ENCODE measurements around the gene WDR54. TPM values are rescaled to one million over a fixed set of nuclear protein-coding genes. Genes with fewer than 3 reads are reported as not detected.
A peak's percentile ranks its signal among the peaks of the same experiment; 100 is the strongest.

WDR54 gene
- total and polyA plus RNA-seq, 2 donors (not counting 3 experiments of a cell fraction or from before 2014, with no cell fraction given) = 21.7 to 46.3 TPM

DNA sequence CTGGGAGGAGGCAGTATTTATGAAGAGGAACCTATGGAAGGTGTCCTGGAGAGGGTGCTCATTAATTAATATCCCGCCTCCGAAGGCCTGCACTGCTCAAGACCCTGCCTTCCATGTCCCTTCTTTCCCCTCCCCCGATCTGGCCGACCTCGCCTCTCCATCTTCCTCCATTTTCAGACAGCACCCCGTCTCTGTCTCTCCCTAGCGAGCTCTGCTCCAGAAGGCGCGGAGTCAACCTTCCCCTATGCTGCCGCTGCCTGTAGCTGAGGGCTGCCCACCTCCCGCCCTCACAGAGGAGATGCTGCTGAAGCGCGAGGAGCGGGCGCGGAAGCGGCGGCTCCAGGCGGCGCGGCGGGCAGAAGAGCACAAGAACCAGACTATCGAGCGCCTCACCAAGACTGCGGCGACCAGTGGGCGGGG, 35.6 kb downstream of the WDR54 start:
- H3K9me1 ChIP-seq (replicated peaks; ENCODE audit: control insufficient read depth, extremely low read depth, insufficient read depth, low read length) = no peaks in the 10 kb centered on the region
- H3K27me3 ChIP-seq (ENCODE audit: control insufficient read depth in 2 of 2, insufficient read depth in 2 of 2, low read length in 2 of 2) = peaks cover 0 to 4% of the 10 kb centered on the region in 2 experiments
- peaks cover 22% of the 10 kb centered on the region for H3K4me1 ChIP-seq (ENCODE audit: control insufficient read depth, extremely low read depth, insufficient read depth, low read length)
- DNase-seq (ENCODE audit: low read depth, low spot score) = peak; percentile 52
- no peaks in the 10 kb centered on the region for H4K20me1 ChIP-seq (replicated peaks; ENCODE audit: control insufficient read depth, extremely low read depth, insufficient read depth, low read length)
- peak overlapping the region; percentile 6 for H3K9ac ChIP-seq (replicated peaks; ENCODE audit: extremely low read depth, insufficient read depth, low read length)
- peaks cover 2% of the 10 kb centered on the region for H3K79me2 ChIP-seq (ENCODE audit: control insufficient read depth, insufficient read depth, low read length)
- peak overlapping the region in 2 of 3 experiments; percentile 40 to 59 for H3K4me3 ChIP-seq (replicated peaks in 1 of 3; ENCODE audit: insufficient read depth in 1 of 3, low read depth in 1 of 3, low read length in 3 of 3)
- dilution Hi-C loops (cut with MboI; ENCODE audit: extremely low pct_ligation_motif_present, low sequenced_read_pairs) (no loop called here), intact Hi-C loops (cut with micrococcal nuclease) (no loop called here)
- H3K9me3 ChIP-seq (replicated peaks; ENCODE audit: control insufficient read depth, insufficient read depth, low read length) = no peaks in the 10 kb centered on the region
- CTCF ChIA-PET = interaction anchor here (0.9 to 2.3 kb wide), 3 partner anchors 11 to 24 kb away, joined by 3 to 7 read pairs (median 3); no protein-coding TSS in a partner anchor
- H3K27ac ChIP-seq (ENCODE audit: insufficient read depth, low read depth, low read length) = no peak overlapping the region
- no TSS peak for BruUV-seq (replicated peaks)
- TF ChIP-seq GATA2 (IDR thresholded peaks at IDR 0.05; ENCODE audit: insufficient read depth, insufficient read length, low read depth, low read length) (no peak), FOS (IDR thresholded peaks at IDR 0.05; ENCODE audit: borderline replicate concordance, insufficient read depth, low read length) (no peak), JUN (IDR thresholded peaks at IDR 0.05; ENCODE audit: borderline replicate concordance, insufficient read depth, insufficient read length, low read depth) (no peak), EZH2 (IDR thresholded peaks at IDR 0.05; ENCODE audit: borderline replicate concordance, low read depth, low read length, severe bottlenecking) (no peak), MYC (IDR thresholded peaks at IDR 0.05; ENCODE audit: low read depth, low read length) (no peak), POLR2A (IDR thresholded peaks at IDR 0.05; ENCODE audit: low read depth, low read length) (no peak), POLR2AphosphoS5 (IDR thresholded peaks at IDR 0.05; ENCODE audit: insufficient read depth, low read depth, low read length) (no peak)
- TF ChIP-seq, protein P1, sequence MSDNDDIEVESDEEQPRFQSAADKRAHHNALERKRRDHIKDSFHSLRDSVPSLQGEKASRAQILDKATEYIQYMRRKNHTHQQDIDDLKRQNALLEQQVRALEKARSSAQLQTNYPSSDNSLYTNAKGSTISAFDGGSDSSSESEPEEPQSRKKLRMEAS (IDR thresholded peaks at IDR 0.05; ENCODE audit: insufficient read depth, insufficient read length) = no peak
- TF ChIP-seq, protein P2, sequence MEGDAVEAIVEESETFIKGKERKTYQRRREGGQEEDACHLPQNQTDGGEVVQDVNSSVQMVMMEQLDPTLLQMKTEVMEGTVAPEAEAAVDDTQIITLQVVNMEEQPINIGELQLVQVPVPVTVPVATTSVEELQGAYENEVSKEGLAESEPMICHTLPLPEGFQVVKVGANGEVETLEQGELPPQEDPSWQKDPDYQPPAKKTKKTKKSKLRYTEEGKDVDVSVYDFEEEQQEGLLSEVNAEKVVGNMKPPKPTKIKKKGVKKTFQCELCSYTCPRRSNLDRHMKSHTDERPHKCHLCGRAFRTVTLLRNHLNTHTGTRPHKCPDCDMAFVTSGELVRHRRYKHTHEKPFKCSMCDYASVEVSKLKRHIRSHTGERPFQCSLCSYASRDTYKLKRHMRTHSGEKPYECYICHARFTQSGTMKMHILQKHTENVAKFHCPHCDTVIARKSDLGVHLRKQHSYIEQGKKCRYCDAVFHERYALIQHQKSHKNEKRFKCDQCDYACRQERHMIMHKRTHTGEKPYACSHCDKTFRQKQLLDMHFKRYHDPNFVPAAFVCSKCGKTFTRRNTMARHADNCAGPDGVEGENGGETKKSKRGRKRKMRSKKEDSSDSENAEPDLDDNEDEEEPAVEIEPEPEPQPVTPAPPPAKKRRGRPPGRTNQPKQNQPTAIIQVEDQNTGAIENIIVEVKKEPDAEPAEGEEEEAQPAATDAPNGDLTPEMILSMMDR (IDR thresholded peaks at IDR 0.05; ENCODE audit: extremely low read depth in 1 of 2, insufficient read depth in 1 of 2, low read depth in 1 of 2, low read length in 2 of 2) = no peak
- peak overlapping the region; percentile 58 for H3K4me2 ChIP-seq (ENCODE audit: insufficient read depth, low read length)
- peaks cover 0 to 4% of the 10 kb centered on the region in 2 experiments for H3K36me3 ChIP-seq (ENCODE audit: control insufficient read depth in 2 of 2, extremely low read depth in 1 of 2, insufficient read depth in 2 of 2, low read length in 2 of 2)
- FAIRE-seq = no peak
- POLR2A ChIA-PET = no interaction called here
- H2AFZ ChIP-seq (ENCODE audit: low read depth, low read length) = peak overlapping the region; percentile 59
